ENCODE data around the gene IGFN1.
"Not testable (repeated sequence)": the region's sequence is repeated elsewhere in the genome, so short reads cannot be mapped to it uniquely, and the experiment has no call there.

Gene IGFN1

GRCh38 chr1:201251851-201252430 is 61.3 kb downstream of the IGFN1 start:
- no peak for DNase-seq

- peak; percentile 40 to 47 for DNase-seq
Measured at GRCh38 chr1:201252944-201253371, 62.3 kb downstream of the IGFN1 start.

DNA sequence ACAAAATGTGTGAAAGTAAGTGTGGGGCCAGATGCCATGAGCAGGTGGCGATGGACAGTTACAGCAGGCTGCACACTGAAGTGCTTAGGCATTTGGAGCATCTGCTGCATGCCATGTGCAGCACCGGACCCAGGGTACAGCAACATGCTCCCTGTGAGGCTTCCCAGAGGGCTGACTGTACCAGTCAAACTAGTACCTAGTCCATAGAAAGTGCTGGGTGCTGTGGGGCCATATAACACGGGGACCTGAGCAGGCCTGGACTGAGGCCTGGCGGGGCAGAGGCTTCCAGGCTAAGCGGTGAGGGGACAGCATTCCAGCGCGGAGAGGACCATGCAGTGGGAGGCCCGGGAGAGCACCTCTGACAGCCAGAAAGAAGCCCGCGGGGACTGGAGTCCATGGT is 62.8 kb downstream of the IGFN1 start:
- peak; percentile 94 to 97 for DNase-seq

DNA sequence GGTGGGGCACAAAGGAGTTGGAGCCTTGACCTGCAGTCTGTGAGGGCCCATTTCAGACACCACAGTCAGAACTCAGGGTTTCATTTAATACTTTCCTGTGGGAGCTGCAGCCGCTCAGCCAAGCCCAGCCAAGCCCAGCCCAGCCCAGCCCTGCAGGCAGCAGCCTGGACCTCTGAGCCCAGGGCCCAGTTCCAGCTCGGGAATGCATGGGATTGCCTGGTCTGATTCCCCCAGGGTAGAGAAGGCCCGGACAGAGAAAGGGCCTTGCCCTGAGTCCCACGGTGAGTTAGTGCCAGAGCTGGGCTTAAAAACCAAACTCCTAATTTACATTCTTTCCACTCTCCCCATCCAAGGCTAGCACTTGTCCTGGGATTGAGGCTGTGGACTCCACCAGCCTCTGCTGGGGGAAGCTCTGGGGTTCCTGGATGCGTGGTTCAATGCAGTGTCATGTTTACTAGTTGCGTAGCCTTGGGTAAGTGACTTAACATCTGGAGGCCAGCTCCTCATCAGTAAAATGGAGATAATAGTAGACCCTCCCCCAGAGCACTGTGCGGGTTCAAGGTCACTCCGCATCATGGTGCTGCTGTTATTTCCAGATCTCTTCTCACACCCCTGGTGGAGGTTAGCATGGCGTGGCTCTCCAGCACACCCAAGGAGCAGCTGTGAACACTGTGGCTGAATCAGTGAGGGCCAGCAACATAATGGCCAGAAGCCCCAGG is 63.4 kb downstream of the IGFN1 start:
- no peak for DNase-seq

DNA sequence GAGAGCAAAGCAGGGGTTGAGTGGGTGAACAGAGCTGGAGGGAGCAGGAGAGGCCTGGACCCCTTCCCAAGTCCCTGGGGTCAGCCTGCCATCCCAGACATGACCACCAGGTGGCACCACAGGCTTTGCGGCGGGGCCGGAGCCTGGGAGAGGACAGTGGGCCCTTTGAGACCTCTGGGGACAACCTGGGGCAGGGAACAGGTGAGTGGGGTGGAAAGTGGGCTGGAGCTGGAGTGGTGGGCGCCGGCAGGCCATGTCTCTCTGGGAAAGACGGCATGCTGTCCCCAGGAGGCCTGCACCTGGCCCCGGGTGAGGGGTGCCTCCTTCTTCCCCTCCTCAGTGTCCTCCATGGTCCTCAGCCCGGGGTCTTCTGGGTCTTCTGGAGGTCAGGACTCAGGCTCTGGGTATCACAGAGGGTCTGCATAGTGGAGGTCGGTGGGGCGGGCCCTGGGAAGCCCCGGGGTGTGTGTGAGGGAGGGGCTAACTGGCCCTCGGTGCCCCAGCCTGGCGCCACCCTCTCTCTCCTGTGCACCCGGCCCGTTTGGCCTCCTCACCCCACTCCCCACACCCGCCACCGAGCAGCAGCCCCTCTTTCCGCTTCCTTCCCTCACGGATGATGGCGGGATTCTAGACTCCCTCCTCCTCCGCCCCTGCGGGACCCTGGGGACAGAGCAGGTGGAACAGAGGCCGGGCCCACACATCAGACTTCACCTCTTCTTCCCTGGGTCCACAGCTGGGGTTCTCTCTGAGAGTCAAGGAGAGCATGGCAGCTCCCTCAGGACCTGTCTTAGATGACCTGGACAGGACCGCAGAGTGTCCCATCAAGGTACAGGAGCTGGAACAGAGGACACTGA is 64.2 kb downstream of the IGFN1 start:
- DNase-seq, result peak; percentile 7 to 63

- DNase-seq, result no peak
Measured at GRCh38 chr1:201255479-201256362, 65.1 kb downstream of the IGFN1 start.

- DNase-seq, result not testable (repeated sequence)
Measured at GRCh38 chr1:201258132-201258531, 67.5 kb downstream of the IGFN1 start.

DNA sequence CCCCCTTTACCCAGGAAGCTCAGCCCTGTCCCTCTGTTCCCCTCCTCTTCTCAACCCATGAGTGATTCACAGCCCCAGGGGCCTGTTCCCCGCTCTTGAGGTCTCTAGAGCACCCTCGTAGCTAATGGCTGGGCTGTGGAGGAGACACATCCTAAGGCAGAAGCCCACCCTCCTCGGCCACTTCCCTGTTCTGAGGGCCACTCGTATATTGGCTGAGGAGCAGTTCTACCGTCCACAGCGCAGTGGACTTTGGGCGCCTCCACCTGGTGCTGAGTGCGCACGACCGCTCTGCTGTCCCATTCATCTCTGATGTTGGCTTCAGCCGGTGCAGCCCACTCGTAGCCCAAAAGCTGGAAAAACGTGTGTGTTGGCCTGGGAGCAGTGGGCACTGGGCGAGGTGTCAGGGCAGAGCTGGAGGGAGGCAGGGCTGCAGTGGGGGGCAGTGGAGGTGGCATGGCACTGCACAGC is 68.2 kb downstream of the IGFN1 start:
- no peak for DNase-seq

GRCh38 chr1:201259476-201260235 is 69.0 kb downstream of the IGFN1 start:
- no peak for DNase-seq

DNA sequence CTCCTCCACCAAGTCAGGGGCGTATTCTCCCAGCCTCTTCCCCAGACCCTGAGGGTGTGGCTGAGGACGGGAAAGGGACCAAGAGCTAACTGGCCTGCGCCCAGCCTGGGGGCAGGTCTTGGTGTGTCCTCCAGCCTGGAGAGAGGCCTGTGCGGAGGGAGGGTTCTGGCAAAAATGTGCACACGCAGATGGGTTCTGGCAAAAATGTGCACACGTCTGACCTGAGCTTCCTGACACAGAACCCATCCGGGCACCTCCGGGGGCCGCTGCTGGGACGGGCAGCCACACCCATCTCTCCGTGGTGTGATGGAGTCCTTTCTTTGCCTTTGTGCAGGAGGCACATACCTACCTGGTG is 69.6 kb downstream of the IGFN1 start:
- DNase-seq, result no peak

DNA sequence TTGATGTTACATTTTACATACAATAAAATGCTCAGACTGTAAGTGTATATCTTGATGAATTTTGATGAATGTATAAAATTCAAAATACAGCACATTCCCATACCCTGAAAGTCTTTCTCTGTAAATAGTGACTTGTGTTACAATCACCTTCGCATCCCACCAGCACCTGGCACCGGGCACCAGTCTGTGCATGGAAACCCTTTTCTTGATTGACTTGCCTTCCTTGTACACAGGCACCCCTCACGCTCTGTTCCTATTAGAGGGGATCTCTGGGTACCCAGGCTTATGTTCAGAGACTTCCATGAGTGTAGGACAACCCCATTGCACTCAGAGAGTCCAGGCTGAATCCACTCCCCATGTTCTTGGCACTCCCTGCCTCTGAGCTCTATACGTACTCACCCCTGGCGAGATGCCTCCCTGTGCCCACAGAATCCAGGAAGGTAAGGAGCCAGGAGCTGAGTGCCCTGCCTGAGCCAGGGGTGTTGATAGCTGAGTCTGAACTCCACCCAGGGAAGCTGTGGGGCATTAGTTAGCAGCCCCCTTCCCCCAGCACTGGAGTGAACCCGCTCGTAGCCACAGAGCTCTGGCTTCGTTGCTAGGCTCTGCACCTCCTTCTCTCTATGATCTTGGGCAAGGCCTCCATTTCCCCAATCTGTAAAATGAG is 70.2 kb downstream of the IGFN1 start:
- DNase-seq, result no peak

GRCh38 chr1:201261771-201262547 is 71.3 kb downstream of the IGFN1 start:
- no peak for DNase-seq

DNA sequence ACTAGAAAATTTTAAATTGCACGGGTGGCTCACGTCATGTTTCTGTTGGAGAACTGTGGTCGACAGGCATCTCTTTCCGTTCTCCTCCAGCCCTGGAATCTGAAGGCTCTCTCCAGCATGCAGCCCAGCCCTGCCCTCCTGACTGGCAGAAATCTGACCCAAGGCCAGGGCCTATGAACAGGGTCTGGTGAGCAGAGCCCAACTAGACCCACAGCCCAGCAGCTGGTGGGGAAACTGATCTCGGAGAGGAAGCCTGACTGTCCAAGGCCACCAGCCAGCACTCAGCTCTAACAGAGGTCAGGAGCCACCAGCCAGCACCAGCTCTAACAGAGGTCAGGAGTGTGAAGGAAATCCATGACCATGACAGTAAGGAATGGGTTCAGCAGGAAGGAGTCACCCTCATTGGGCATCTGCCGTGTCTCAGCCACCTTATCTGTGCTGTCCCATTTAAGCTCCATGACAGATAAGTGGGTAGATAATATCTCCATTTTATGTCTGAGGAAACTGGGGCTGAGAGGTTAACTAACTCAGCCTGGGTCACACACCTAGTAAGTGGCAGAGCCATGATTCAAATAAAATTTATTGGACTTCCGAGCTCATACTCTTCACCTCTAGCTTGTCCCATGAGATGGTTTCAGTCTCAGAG is 72.5 kb downstream of the IGFN1 start:
- DNase-seq, result no peak

- no peak for DNase-seq
Measured at GRCh38 chr1:201264072-201264471, 73.4 kb downstream of the IGFN1 start.

- DNase-seq, result no peak
Measured at GRCh38 chr1:201264554-201264953, 73.9 kb downstream of the IGFN1 start.

DNA sequence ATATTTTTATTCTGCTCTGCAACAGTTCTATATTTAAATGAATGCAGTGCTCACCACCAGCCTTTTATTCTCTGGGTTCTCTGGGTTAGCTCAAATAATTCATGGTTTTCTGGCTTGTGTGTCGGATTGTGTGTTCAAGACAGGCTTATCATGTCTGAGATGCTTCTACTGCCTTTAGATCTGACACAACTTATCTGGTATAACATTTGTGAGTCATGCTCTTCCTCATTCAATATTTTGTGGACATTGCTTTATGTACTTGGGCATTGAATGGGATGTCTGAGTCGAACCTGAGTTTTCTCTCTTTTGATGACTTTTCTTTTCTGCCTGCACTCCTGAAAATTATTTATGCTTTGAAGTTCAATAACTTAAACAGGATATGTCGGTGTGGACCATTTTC is 75.1 kb downstream of the IGFN1 start:
- no peak for DNase-seq

- DNase-seq, result no peak
Measured at GRCh38 chr1:201266276-201266675, 75.7 kb downstream of the IGFN1 start.

DNA sequence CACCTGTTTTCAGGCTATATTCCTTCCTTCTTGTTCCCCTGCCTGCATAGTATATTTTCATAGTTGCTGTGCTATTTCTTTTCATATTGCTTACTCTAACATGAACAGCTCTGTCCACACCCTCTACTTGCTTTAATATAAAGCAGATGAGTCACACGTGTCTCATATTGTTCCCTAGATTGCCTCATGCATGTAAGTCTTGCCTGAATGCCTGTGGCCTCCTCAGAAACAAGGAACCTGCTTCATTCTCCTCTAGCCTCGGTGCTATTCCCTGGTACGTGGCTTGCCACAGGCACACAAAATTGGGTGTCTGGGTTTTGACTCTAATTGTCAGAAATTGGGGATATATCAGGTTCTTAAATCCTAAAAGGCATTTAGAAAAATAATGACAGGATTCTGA is 76.2 kb downstream of the IGFN1 start:
- no peak for DNase-seq

- no peak for DNase-seq
Measured at GRCh38 chr1:201267481-201268229, 77.0 kb downstream of the IGFN1 start.
